HG02678 (cell line): ENCODE results near the gene C19orf38.

Source experiments
- ATAC-seq: cut with Tn5 transposase; IDR thresholded peaks from one replicate; pipeline ENCODE4 v1.9.1; 2021; ENCODE audit warnings: mild to moderate bottlenecking, moderate library complexity; ENCODE audit not compliant: unreplicated experiment

Gene C19orf38

GRCh38 chr19:10899151-10899653, 51.0 kb downstream of the C19orf38 start:
- no peak for ATAC-seq

GRCh38 chr19:10907925-10908324, 59.7 kb downstream of the C19orf38 start:
- ATAC-seq, result no peak

GRCh38 chr19:10908380-10908960, 60.3 kb downstream of the C19orf38 start:
- no peak for ATAC-seq

GRCh38 chr19:10911579-10912363, 63.6 kb downstream of the C19orf38 start:
- no peak for ATAC-seq

GRCh38 chr19:10912619-10913018, 64.4 kb downstream of the C19orf38 start:
- no peak for ATAC-seq

GRCh38 chr19:10913716-10914340, 65.6 kb downstream of the C19orf38 start:
- ATAC-seq, result no peak

- ATAC-seq, result no peak
Measured at GRCh38 chr19:10915130-10916091, 67.2 kb downstream of the C19orf38 start.

- no peak for ATAC-seq
Measured at GRCh38 chr19:10916602-10917001, 68.4 kb downstream of the C19orf38 start.

GRCh38 chr19:10918359-10918758, 70.1 kb downstream of the C19orf38 start:
- ATAC-seq, result no peak
